ENCODE data around the gene NDRG4.

- no peak for TF ChIP-seq CTCF (conservative IDR thresholded peaks at IDR 0.05 in 1 of 2, IDR thresholded peaks at IDR 0.05 in 1 of 2; ENCODE audit: low read depth in 1 of 2, low read length in 2 of 2)
- TF ChIP-seq EZH2 (IDR thresholded peaks at IDR 0.05; ENCODE audit: low read length, missing control alignments), result no peak
These were observed 48.7 kb upstream of the NDRG4 start for GRCh38 chr16:58451265-58451689.
